Measurements from ENCODE around the gene TNS3.

Gene TNS3

GRCh38 chr7:47310020-47310419, 271.9 kb downstream of the TNS3 start:
- TF ChIP-seq CTCF (IDR thresholded peaks at IDR 0.05; ENCODE audit: low read depth, low read length), result no peak
- H3K4me3 ChIP-seq (ENCODE audit: low read depth, low read length), result no peak overlapping the region

GRCh38 chr7:47308808-47309207, 273.1 kb downstream of the TNS3 start:
- H3K4me3 ChIP-seq (ENCODE audit: low read depth, low read length), result no peak overlapping the region
- TF ChIP-seq CTCF (IDR thresholded peaks at IDR 0.05; ENCODE audit: low read depth, low read length), result no peak

GRCh38 chr7:47307311-47307710, 274.6 kb downstream of the TNS3 start:
- TF ChIP-seq CTCF (IDR thresholded peaks at IDR 0.05; ENCODE audit: low read depth, low read length), result no peak
- no peak overlapping the region for H3K4me3 ChIP-seq (ENCODE audit: low read depth, low read length)

GRCh38 chr7:47304727-47305719, 276.9 kb downstream of the TNS3 start:
- no peak overlapping the region for H3K4me3 ChIP-seq (ENCODE audit: low read depth, low read length)
- no peak for TF ChIP-seq CTCF (IDR thresholded peaks at IDR 0.05; ENCODE audit: low read depth, low read length)

GRCh38 chr7:47303695-47304453, 278.0 kb downstream of the TNS3 start:
- TF ChIP-seq CTCF (IDR thresholded peaks at IDR 0.05; ENCODE audit: low read depth, low read length), result no peak
- no peak overlapping the region for H3K4me3 ChIP-seq (ENCODE audit: low read depth, low read length)

- H3K4me3 ChIP-seq (ENCODE audit: low read depth, low read length), result no peak overlapping the region
- no peak for TF ChIP-seq CTCF (IDR thresholded peaks at IDR 0.05; ENCODE audit: low read depth, low read length)
These were observed 278.8 kb downstream of the TNS3 start for GRCh38 chr7:47303014-47303694.

Data from WI38 (cell line).